Measurements from ENCODE around the gene CNKSR2.

The CNKSR2 gene

DNA sequence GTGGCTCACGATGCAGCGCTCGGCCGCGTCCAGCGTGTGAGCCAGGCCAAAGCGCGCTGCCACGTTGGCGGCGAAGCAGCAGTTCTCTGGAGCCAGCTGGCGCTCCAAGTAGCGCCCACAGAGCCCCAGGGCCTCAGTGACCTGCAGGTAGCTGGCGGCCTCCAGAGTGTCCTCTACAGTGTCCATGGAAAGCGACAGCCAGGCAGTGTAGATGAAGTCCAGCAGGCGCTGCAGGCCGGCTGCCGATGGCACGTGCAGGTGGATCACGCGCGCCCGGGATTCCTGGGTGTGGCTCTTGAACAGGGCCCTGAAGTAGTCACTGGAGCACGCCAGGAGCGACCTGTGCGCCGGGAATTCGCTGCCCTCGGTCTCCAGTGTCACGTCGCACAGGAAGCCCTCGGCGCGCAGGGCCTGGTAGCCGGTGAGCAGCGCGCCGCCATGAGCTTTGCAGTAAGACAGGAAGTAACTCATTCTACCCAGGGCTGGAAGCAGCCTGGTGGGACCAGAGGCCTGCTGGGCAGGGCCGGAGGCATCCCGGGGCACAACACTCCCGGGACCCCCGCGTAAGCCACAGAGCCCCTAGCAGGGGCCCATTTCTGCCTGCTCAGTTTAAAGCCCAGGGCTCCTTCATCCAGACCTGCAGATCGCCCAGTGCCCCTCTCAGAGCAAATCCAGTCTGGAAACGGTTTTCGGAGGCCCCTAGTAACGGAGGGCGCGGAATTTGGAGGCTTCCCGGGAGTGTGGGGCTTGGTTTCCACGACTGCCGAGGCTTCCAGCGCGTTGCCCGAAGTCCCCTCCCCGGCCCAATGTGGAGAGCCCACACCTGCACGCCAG, 283.3 kb downstream of the CNKSR2 start:
- Histone ChIP-seq H3K9me3 (ENCODE audit: insufficient read depth, low read length) (no peaks in the 10 kb centered on the region), H3K9ac (ENCODE audit: low read length) (no peak overlapping the region), H3F3A (ENCODE audit: insufficient read depth) (no peaks in the 10 kb centered on the region), H3K4me2 (ENCODE audit: low read depth, low read length, poor library complexity, severe bottlenecking) (no peak overlapping the region), H3K27me3 (ENCODE audit: low read length) (no peaks in the 10 kb centered on the region), H4K20me1 (ENCODE audit: low read depth, low read length) (no peaks in the 10 kb centered on the region), H3K36me3 (ENCODE audit: low read length) (no peaks in the 10 kb centered on the region), H2AFZ (ENCODE audit: low read depth, low read length, severe bottlenecking) (no peak overlapping the region), H3K9me2 (replicated peaks; ENCODE audit: insufficient read depth, low read length) (no peaks in the 10 kb centered on the region), H3K79me2 (ENCODE audit: insufficient read depth, low read length) (no peaks in the 10 kb centered on the region), H3K4me3 (ENCODE audit: insufficient read depth, low read length, poor library complexity, severe bottlenecking) (no peak overlapping the region), H3K27ac (ENCODE audit: low read depth, low read length) (no peak overlapping the region)
- TF ChIP-seq, protein P1, sequence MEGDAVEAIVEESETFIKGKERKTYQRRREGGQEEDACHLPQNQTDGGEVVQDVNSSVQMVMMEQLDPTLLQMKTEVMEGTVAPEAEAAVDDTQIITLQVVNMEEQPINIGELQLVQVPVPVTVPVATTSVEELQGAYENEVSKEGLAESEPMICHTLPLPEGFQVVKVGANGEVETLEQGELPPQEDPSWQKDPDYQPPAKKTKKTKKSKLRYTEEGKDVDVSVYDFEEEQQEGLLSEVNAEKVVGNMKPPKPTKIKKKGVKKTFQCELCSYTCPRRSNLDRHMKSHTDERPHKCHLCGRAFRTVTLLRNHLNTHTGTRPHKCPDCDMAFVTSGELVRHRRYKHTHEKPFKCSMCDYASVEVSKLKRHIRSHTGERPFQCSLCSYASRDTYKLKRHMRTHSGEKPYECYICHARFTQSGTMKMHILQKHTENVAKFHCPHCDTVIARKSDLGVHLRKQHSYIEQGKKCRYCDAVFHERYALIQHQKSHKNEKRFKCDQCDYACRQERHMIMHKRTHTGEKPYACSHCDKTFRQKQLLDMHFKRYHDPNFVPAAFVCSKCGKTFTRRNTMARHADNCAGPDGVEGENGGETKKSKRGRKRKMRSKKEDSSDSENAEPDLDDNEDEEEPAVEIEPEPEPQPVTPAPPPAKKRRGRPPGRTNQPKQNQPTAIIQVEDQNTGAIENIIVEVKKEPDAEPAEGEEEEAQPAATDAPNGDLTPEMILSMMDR (IDR thresholded peaks at IDR 0.05; ENCODE audit: insufficient read depth, low read length, poor library complexity, severe bottlenecking): no peak
- TF ChIP-seq EZH2phosphoT487 (conservative IDR thresholded peaks at IDR 0.05; ENCODE audit: low read length): no peak

DNA sequence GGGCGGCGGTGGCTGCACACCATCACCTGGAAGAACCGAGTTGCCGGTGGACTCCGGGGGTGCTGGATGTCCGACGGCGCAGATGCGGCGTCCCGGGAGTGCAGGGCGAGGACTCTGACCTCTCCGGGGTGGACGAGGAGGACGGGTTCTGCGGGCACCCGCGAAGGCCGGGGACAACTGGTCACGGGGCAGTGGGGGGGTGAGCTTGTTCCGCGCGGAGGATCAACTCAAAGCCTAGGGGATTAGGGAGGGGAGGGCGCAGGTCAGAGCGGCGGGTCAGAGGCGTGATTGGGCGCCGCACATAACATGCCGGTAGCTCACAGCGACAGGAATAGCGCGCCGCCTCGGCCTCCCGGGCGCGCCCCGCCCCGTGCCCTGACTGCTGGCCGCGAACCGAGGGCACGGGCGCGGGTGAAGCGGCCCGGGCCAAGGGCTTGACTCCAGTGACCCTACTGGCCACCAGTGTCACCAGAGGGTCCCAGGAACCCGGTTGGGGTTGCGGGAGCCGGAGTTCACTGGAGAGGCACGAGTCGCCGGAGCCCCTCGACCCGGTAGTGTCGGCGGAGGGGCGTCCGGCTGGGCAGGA, 284.0 kb downstream of the CNKSR2 start, which contains the start of gene KLHL34:
Gene KLHL34 (minus strand): TSS at position 179 of the 586 bp plus-strand sequence. CDS start 542 bp downstream, outside the sequence.
- H3K27ac ChIP-seq (ENCODE audit: low read depth, low read length): no peak within 1 kb of the TSS
- no peaks in the 10 kb centered on the region for H3K9me2 ChIP-seq (replicated peaks; ENCODE audit: insufficient read depth, low read length)
- H3K79me2 ChIP-seq (ENCODE audit: insufficient read depth, low read length): no peaks in the 10 kb centered on the region
- H3K9me3 ChIP-seq (ENCODE audit: insufficient read depth, low read length): no peaks in the 10 kb centered on the region
- H3F3A ChIP-seq (ENCODE audit: insufficient read depth): no peaks in the 10 kb centered on the region
- no peak within 1 kb of the TSS for H2AFZ ChIP-seq (ENCODE audit: low read depth, low read length, severe bottlenecking)
- no peaks in the 10 kb centered on the region for H3K27me3 ChIP-seq (ENCODE audit: low read length)
- H3K4me2 ChIP-seq (ENCODE audit: low read depth, low read length, poor library complexity, severe bottlenecking): no peak within 1 kb of the TSS
- H4K20me1 ChIP-seq (ENCODE audit: low read depth, low read length): no peaks in the 10 kb centered on the region
- TF ChIP-seq EZH2phosphoT487 (conservative IDR thresholded peaks at IDR 0.05; ENCODE audit: low read length): no peak
- TF ChIP-seq, protein P1 (IDR thresholded peaks at IDR 0.05; ENCODE audit: insufficient read depth, low read length, poor library complexity, severe bottlenecking): no peak
- H3K4me3 ChIP-seq (ENCODE audit: insufficient read depth, low read length, poor library complexity, severe bottlenecking): no peak within 1 kb of the TSS
- H3K9ac ChIP-seq (ENCODE audit: low read length): no peak within 1 kb of the TSS
- H3K36me3 ChIP-seq (ENCODE audit: low read length): no peaks in the 10 kb centered on the region

DNA sequence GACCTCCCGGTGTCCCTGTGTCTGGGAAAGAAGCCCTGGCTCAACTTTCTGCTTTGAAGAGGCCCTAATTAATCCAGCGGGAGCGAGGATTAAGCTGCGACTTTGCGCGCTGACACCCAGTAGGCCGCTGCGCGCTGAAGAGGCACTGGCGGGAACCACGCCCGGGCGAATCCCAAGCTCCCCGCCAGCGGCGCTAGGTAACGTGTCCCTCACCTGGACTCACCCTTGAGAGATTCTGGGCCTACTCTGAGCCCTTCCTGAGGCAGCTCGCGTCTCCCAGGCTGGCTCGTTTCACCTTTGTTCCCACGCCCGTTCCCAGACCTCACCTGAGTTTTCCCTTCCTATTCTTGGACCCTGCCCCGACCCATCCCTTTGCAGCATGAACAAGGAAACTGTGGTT, 284.5 kb downstream of the CNKSR2 start:
- H3K36me3 ChIP-seq (ENCODE audit: low read length): no peaks in the 10 kb centered on the region
- no peaks in the 10 kb centered on the region for H3K27me3 ChIP-seq (ENCODE audit: low read length)
- no peaks in the 10 kb centered on the region for H3K9me3 ChIP-seq (ENCODE audit: insufficient read depth, low read length)
- no peaks in the 10 kb centered on the region for H3K9me2 ChIP-seq (replicated peaks; ENCODE audit: insufficient read depth, low read length)
- H4K20me1 ChIP-seq (ENCODE audit: low read depth, low read length): no peaks in the 10 kb centered on the region
- H3K27ac ChIP-seq (ENCODE audit: low read depth, low read length): no peak overlapping the region
- H3F3A ChIP-seq (ENCODE audit: insufficient read depth): no peaks in the 10 kb centered on the region
- H3K4me2 ChIP-seq (ENCODE audit: low read depth, low read length, poor library complexity, severe bottlenecking): no peak overlapping the region
- no peak overlapping the region for H2AFZ ChIP-seq (ENCODE audit: low read depth, low read length, severe bottlenecking)
- no peak overlapping the region for H3K9ac ChIP-seq (ENCODE audit: low read length)
- no peak for TF ChIP-seq EZH2phosphoT487 (conservative IDR thresholded peaks at IDR 0.05; ENCODE audit: low read length)
- TF ChIP-seq, protein P1 (IDR thresholded peaks at IDR 0.05; ENCODE audit: insufficient read depth, low read length, poor library complexity, severe bottlenecking): no peak
- no peak overlapping the region for H3K4me3 ChIP-seq (ENCODE audit: insufficient read depth, low read length, poor library complexity, severe bottlenecking)
- no peaks in the 10 kb centered on the region for H3K79me2 ChIP-seq (ENCODE audit: insufficient read depth, low read length)

All from SU-DHL-6 (cell line).